ENCODE results near the gene MAGI1. TPM values are rescaled to one million over a fixed set of nuclear protein-coding genes. Genes with fewer than 3 reads are reported as not detected.

Gene MAGI1
- total RNA-seq, 1 experiment from 2014 or later: 58.2 TPM

- Mint-ChIP-seq H3K4me1 (peaks cover 25% of the 10 kb centered on the region), H3K27ac (no peak overlapping the region), H3K36me3 (peaks cover 7% of the 10 kb centered on the region), H3K27me3 (ENCODE audit: low read depth) (peaks cover 26% of the 10 kb centered on the region), H3K9me3 (peaks cover 8% of the 10 kb centered on the region), H3K4me3 (no peak overlapping the region)
- ChIA-PET POLR2A (interaction anchor here (0.6 kb wide), 1 partner anchor 26 kb away, joined by 5 read pairs; no protein-coding TSS in a partner anchor), CTCF (no interaction called here)
- DNase-seq (ENCODE audit: low spot score) (no peak), ATAC-seq (no peak)
- TF ChIP-seq JUN (CRISPR knock-in tag; IDR thresholded peaks at IDR 0.05) (no peak), MYBL2 (CRISPR knock-in tag; IDR thresholded peaks at IDR 0.05) (no peak), IRF2 (CRISPR knock-in tag; IDR thresholded peaks at IDR 0.05; ENCODE audit: borderline replicate concordance, low read depth) (no peak), RELA (CRISPR knock-in tag; IDR thresholded peaks at IDR 0.05; ENCODE audit: borderline replicate concordance) (no peak), E2F4 (CRISPR knock-in tag; IDR thresholded peaks at IDR 0.05; ENCODE audit: borderline replicate concordance, low read depth) (no peak), CDX4 (CRISPR knock-in tag; IDR thresholded peaks at IDR 0.05; ENCODE audit: borderline replicate concordance) (no peak), ETV6 (CRISPR knock-in tag; IDR thresholded peaks at IDR 0.05) (no peak), PREB (CRISPR knock-in tag; IDR thresholded peaks at IDR 0.05; ENCODE audit: borderline replicate concordance) (no peak), ZMAT4 (CRISPR knock-in tag; IDR thresholded peaks at IDR 0.05) (no peak), ZNF416 (CRISPR knock-in tag; IDR thresholded peaks at IDR 0.05) (no peak), MAX (CRISPR knock-in tag; IDR thresholded peaks at IDR 0.05) (no peak), ESRRA (CRISPR knock-in tag; IDR thresholded peaks at IDR 0.05; ENCODE audit: borderline replicate concordance) (no peak), GTF2I (CRISPR knock-in tag; conservative IDR thresholded peaks at IDR 0.05) (no peak), ATF1 (CRISPR knock-in tag; IDR thresholded peaks at IDR 0.05) (no peak)
Measured at GRCh38 chr3:65820600-65820999, 218.1 kb downstream of the MAGI1 start.

- no peak overlapping the region for H3K4me3 Mint-ChIP-seq
- peaks cover 30% of the 10 kb centered on the region for H3K4me1 Mint-ChIP-seq
- DNase-seq (ENCODE audit: low spot score) (no peak), ATAC-seq (no peak)
- peaks cover 8% of the 10 kb centered on the region for H3K9me3 Mint-ChIP-seq
- no peak for TF ChIP-seq ZNF396 (CRISPR knock-in tag; IDR thresholded peaks at IDR 0.05; ENCODE audit: borderline replicate concordance)
- no peak for TF ChIP-seq GTF2I (CRISPR knock-in tag; conservative IDR thresholded peaks at IDR 0.05)
- TF ChIP-seq ZNF281 (CRISPR knock-in tag; IDR thresholded peaks at IDR 0.05): no peak
- no peak for TF ChIP-seq FOXP4 (CRISPR knock-in tag; IDR thresholded peaks at IDR 0.05)
- TF ChIP-seq JUN (CRISPR knock-in tag; IDR thresholded peaks at IDR 0.05): no peak
- TF ChIP-seq MLX (CRISPR knock-in tag; IDR thresholded peaks at IDR 0.05): no peak
- POLR2A ChIA-PET: interaction anchor here (0.6 kb wide), 1 partner anchor 27 kb away, joined by 5 read pairs; no protein-coding TSS in a partner anchor
- CTCF ChIA-PET: no interaction called here
- no peak overlapping the region for H3K27ac Mint-ChIP-seq
- peaks cover 26% of the 10 kb centered on the region for H3K27me3 Mint-ChIP-seq (ENCODE audit: low read depth)
- H3K36me3 Mint-ChIP-seq: peaks cover 7% of the 10 kb centered on the region
Measured at GRCh38 chr3:65819896-65820295, 218.8 kb downstream of the MAGI1 start.

All from WTC11 (cell line).